GM12873 (cell line): ENCODE measurements around the gene KCNN2.

Experiments used
- CTCF ChIP-seq: IDR thresholded peaks from 2 replicates; pipeline ENCODE4 v1.5.1; 2012; ENCODE audit warnings: low read depth, mild to moderate bottlenecking, moderate library complexity, low read length, control low read depth; ENCODE audit not compliant: insufficient read depth; ENCODE audit errors: missing control alignments

Gene KCNN2

GRCh38 chr5:114467729-114468128 is 105.9 kb downstream of the KCNN2 start:
- no peak for TF ChIP-seq CTCF

- TF ChIP-seq CTCF, result no peak
These were observed 107.5 kb downstream of the KCNN2 start for GRCh38 chr5:114469372-114469771.

- no peak for TF ChIP-seq CTCF
These were observed 109.7 kb downstream of the KCNN2 start for GRCh38 chr5:114471529-114471928.

GRCh38 chr5:114473541-114473940 is 111.7 kb downstream of the KCNN2 start:
- no peak for TF ChIP-seq CTCF

- TF ChIP-seq CTCF, result no peak
These were observed 116.0 kb downstream of the KCNN2 start for GRCh38 chr5:114477816-114478334.

GRCh38 chr5:114500756-114501155 is 138.9 kb downstream of the KCNN2 start:
- no peak for TF ChIP-seq CTCF

- TF ChIP-seq CTCF, result no peak
These were observed 142.7 kb downstream of the KCNN2 start for GRCh38 chr5:114504560-114504959.
